A549 treated with Mapracorat at 1 μM for 4 hours (cell line): Measurements from ENCODE around the gene ATF3. TPM values are rescaled to one million over a fixed set of nuclear protein-coding genes. Genes with fewer than 3 reads are reported as not detected.

Experiments used
- total RNA-seq: library from RNA; stranded (reverse); fragments of 200-300 nt; extraction: Qiagen RNA extraction; gene quantifications from 5 replicates; pipeline ENCODE4 v1.2.3, GENCODE V29; 2022

Gene ATF3
- total RNA-seq = 29.1 to 47.5 TPM (median 34.0 TPM) in 5 replicates

GRCh38 chr1:212608392-212608958 lies at the start of gene ATF3:
Gene ATF3, plus strand, starts transcription at chr1:212608761. Its CDS starts 6,261 bp downstream, at chr1:212615022.

Other genes with a start within 250 kb of the ATF3 start
- 14.2 to 20.3 TPM (median 18.4 TPM) in 5 replicates for gene PACC1, start 193.9 kb upstream of the ATF3 start, total RNA-seq
- gene NENF, start 175.8 kb upstream of the ATF3 start, total RNA-seq = 89.8 to 141 TPM (median 136 TPM) in 5 replicates
- gene BATF3, start 91.1 kb downstream of the ATF3 start, total RNA-seq = 25.3 to 38.1 TPM (median 36.0 TPM) in 5 replicates
- gene NSL1, start 183.0 kb downstream of the ATF3 start, total RNA-seq = 25.5 to 38.7 TPM (median 32.3 TPM) in 5 replicates
- gene TATDN3, start 183.1 kb downstream of the ATF3 start, total RNA-seq = 10.6 to 15.4 TPM (median 12.9 TPM) in 5 replicates
- gene SPATA45, start 238.9 kb downstream of the ATF3 start, total RNA-seq = not detected in 5 replicates
- gene FLVCR1, start 249.5 kb downstream of the ATF3 start, total RNA-seq = 13.1 to 18.2 TPM (median 16.4 TPM) in 5 replicates